Adrenal gland (tissue), 5 donors: ENCODE measurements around the gene TAAR6.

Experiments
- POLR2A ChIP-seq, 2 donors: fragments of 450-650 bp; IDR thresholded peaks; one replicate each; pipeline ENCODE4 v1.6.1; 2017; ENCODE audit warnings: antibody characterized with exemption in 2 of 2, mild to moderate bottlenecking in 2 of 2, moderate library complexity in 1 of 2
- TF ChIP-seq, protein P1 (sequence below), 6 experiments: fragments of 450-650 bp in 4 of 6; fragments of 200-600 bp in 2 of 6; sonication (generic) in 1 of 6; IDR thresholded peaks; 1 replicate in 5 of 6; 2 replicates in 1 of 6; pipeline versions ENCODE4 v1.5.1 to v1.8.0; 2016 to 2021; ENCODE audit warnings: antibody characterized with exemption in 6 of 6, mild to moderate bottlenecking in 2 of 6, moderate library complexity in 1 of 6
- donor health status: DM: no; HTN: no; CAD: no.

- TF ChIP-seq, protein P1, sequence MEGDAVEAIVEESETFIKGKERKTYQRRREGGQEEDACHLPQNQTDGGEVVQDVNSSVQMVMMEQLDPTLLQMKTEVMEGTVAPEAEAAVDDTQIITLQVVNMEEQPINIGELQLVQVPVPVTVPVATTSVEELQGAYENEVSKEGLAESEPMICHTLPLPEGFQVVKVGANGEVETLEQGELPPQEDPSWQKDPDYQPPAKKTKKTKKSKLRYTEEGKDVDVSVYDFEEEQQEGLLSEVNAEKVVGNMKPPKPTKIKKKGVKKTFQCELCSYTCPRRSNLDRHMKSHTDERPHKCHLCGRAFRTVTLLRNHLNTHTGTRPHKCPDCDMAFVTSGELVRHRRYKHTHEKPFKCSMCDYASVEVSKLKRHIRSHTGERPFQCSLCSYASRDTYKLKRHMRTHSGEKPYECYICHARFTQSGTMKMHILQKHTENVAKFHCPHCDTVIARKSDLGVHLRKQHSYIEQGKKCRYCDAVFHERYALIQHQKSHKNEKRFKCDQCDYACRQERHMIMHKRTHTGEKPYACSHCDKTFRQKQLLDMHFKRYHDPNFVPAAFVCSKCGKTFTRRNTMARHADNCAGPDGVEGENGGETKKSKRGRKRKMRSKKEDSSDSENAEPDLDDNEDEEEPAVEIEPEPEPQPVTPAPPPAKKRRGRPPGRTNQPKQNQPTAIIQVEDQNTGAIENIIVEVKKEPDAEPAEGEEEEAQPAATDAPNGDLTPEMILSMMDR (IDR thresholded peaks at IDR 0.05): no peak
- no peak for TF ChIP-seq POLR2A (IDR thresholded peaks at IDR 0.05)
Observed at GRCh38 chr6:132526461-132526860, 43.7 kb upstream of the TAAR6 start.
